ENCODE measurements around the gene ST3GAL5.

The ST3GAL5 gene

DNA sequence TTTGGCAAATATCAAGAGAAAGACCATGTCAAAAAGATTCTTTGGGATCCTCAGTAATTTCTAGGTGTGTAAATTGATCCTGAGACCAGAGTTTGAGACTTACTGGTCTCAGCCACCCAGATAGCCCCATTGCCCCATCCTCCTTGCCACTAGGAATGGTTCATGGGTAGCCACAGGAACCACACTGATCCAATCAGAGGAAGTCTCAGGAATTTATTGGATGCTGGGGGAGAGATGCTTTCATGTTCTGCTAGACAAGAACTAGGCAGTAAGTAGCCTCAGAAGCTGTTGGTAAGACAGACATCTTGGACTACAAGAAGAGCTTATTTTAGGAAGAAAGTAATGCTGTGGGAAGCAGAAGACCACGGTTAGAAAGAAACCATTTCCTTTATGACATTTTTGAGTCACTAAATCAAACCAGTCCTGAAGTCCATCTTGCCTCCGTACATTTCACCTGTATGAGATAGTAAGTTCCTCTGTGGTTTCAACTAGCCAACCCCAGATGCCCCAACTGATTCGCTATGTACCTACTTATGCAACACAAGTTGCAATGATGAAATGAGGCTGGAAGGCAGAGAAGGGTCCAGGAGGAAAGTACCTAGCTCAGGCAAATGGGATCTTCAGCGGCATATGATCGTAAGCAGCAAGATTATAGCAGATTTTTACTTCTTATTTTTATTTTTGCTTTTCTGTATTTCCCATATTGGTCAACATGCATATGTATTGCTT, 3.6 kb upstream of the ST3GAL5 start:
- DNase-seq (ENCODE audit: extremely low read depth, low read depth): no peak
- TF ChIP-seq, protein P1, sequence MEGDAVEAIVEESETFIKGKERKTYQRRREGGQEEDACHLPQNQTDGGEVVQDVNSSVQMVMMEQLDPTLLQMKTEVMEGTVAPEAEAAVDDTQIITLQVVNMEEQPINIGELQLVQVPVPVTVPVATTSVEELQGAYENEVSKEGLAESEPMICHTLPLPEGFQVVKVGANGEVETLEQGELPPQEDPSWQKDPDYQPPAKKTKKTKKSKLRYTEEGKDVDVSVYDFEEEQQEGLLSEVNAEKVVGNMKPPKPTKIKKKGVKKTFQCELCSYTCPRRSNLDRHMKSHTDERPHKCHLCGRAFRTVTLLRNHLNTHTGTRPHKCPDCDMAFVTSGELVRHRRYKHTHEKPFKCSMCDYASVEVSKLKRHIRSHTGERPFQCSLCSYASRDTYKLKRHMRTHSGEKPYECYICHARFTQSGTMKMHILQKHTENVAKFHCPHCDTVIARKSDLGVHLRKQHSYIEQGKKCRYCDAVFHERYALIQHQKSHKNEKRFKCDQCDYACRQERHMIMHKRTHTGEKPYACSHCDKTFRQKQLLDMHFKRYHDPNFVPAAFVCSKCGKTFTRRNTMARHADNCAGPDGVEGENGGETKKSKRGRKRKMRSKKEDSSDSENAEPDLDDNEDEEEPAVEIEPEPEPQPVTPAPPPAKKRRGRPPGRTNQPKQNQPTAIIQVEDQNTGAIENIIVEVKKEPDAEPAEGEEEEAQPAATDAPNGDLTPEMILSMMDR (IDR thresholded peaks at IDR 0.05; ENCODE audit: low read depth, low read length, missing control alignments): no peak

DNA sequence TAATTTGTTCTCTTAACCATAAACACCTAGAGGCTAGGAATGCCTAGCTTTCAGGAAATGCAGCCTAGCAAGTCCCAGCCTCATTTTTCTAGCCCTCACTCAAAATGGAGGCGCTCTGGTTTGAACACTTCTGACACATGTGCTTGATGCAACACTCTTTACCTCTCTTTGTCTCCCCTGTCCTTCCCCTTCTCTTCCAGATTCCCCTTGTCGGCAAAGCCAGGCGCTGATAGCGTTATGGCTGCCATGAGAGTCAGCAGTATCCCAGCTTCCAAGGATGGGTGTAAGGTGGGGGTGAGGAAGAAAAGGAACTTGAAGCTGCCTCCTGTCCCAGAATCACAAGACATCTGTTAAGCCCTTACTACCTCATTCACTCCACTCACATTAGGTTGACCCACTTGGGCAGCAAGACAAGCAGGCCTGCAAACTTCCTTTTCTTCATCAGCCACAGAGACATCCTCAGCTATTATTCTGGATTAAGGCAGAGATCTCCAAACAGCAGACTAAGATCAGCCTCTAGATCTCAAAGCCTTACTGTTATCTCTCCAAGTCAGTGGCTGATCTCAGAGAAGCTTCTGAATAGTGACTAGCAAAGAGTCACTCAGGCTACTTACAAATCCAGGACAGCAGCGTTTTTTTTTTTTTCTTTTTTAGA, 1.9 kb upstream of the ST3GAL5 start:
- TF ChIP-seq, protein P1 (IDR thresholded peaks at IDR 0.05; ENCODE audit: low read depth, low read length, missing control alignments): no peak
- no peak for DNase-seq (ENCODE audit: extremely low read depth, low read depth)
- H3K4me3 ChIP-seq (replicated peaks; ENCODE audit: low read depth, low read length): no peak overlapping the region

More for the DNA sequence above, 3.6 kb upstream of the ST3GAL5 start:
- H3K4me3 ChIP-seq (replicated peaks; ENCODE audit: low read depth, low read length): no peak overlapping the region

DNA sequence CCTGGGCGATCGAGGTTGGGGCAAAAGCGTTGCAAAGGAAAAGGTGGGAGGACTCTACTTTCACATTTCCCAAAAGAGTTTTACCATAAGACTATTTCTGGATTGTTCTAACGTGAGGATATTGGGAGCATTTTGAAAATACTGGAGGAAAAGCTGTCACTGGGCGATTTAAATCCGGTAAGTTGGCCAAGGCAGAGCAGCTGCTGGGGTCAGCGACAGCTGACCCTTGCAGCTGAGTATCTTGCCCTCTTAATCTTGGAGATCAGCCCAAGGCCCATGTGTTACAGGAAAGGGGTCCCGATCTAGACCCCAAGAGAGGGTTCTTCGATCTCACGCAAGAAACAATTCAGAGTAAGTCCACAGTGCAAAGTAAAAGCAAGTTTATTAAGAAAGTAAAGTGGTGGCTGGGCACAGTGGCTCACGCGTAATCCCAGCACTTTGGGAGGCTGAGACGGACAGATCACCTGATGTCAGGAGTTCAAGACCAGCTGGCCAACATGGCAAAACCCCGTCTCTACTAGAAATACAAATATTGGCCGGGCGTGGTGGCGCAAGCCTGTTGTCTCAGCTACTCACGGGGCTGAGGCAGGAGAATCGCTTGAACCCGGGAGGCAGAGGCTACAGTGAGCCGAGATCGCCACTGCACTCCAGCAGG, 964 bp upstream of the ST3GAL5 start:
- TF ChIP-seq, protein P1 (IDR thresholded peaks at IDR 0.05; ENCODE audit: low read depth, low read length, missing control alignments): no peak
- DNase-seq (ENCODE audit: extremely low read depth, low read depth): no peak
- peak overlapping the region; percentile 67 for H3K4me3 ChIP-seq (replicated peaks; ENCODE audit: low read depth, low read length)

GRCh38 chr2:85888020-85888683, 638 bp downstream of the ST3GAL5 start:
- peak overlapping the region; percentile 67 for H3K4me3 ChIP-seq (replicated peaks; ENCODE audit: low read depth, low read length)
- DNase-seq (ENCODE audit: extremely low read depth, low read depth): no peak
- TF ChIP-seq, protein P1 (IDR thresholded peaks at IDR 0.05; ENCODE audit: low read depth, low read length, missing control alignments): no peak

DNA sequence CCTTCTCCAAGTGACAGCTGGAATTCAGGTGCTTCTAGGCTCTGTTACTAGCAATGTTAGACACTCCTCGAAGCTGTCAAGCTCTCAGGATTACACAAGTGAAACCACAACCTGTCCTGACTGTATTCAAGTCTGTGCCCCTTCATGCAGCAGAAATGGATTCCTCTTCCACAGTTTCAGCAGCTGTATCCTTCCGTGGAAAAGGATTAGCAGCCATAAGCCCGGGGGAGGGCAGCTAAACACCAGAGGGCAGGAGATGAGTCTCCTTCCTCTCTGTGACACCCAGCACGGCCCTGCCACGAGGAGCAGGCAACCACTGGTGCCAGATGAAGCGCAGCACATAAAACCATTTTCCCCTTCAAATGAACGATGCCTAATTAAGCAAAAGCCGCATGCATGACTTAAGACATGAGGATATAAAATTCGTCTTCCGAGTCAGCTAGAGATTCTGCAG, 1.2 kb downstream of the ST3GAL5 start:
- peak overlapping the region; percentile 67 for H3K4me3 ChIP-seq (replicated peaks; ENCODE audit: low read depth, low read length)
- DNase-seq (ENCODE audit: extremely low read depth, low read depth): no peak
- TF ChIP-seq, protein P1 (IDR thresholded peaks at IDR 0.05; ENCODE audit: low read depth, low read length, missing control alignments): no peak

DNA sequence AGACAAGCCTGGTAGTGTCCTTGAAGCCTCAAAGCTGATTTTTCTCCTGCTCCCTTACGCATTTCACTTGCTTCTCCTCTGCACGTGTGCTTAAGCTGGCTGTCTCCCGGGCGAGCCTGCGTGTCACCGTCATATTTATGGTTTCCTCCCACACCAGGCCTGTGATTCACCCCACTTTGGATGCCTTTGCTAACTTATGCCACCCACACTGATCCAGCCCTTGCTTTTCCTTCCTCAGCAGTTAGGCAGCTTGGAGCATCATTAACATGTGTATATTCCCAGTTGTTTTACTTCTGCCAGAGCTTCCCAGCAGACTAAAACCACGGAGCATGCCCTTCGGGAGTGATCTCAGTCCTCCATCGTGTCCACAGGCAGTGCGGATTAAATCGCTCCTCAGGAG, 2.2 kb downstream of the ST3GAL5 start:
- peak overlapping the region; percentile 67 for H3K4me3 ChIP-seq (replicated peaks; ENCODE audit: low read depth, low read length)
- DNase-seq (ENCODE audit: extremely low read depth, low read depth): peak; percentile 92
- TF ChIP-seq, protein P1 (IDR thresholded peaks at IDR 0.05; ENCODE audit: low read depth, low read length, missing control alignments): no peak
